ENCODE results near the gene KLF13. TPM values are rescaled to one million over a fixed set of nuclear protein-coding genes. Genes with fewer than 3 reads are reported as not detected.

Gene KLF13
- polyA plus RNA-seq, 3 donors, result 67.5 to 76.0 (median 74.1) TPM

DNA sequence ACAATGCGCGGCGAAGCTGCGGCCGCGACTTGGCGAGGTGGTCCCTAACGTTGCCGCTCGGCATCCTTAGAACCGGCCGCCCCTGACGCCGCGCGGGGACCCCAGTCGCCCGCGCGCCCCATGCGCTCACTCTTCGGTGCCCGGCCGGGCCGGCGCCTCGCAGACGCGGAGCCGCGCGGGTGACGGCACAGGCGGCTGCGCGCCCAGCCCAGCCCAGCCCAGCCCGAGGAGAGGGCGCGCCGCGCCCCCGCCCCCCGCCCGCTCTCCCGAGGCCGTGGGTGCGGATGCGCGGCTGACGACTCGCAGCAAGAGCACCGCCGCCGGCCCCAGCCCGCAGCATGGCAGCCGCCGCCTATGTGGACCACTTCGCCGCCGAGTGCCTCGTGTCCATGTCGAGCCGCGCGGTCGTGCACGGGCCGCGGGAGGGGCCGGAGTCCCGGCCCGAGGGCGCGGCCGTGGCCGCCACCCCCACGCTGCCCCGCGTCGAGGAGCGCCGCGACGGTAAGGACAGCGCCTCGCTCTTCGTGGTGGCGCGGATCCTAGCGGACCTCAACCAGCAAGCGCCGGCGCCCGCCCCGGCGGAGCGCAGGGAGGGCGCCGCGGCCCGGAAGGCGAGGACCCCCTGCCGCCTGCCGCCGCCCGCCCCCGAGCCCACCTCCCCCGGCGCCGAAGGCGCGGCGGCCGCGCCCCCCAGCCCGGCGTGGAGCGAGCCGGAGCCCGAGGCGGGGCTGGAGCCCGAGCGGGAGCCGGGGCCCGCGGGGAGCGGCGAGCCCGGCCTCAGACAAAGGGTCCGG, 437 bp downstream of the KLF13 start:
- DNase-seq (ENCODE audit: extremely low read depth in 1 of 11, low read depth in 9 of 11, low spot score in 4 of 11), result peak in 1 of 11 donors; percentile 63

GRCh38 chr15:31327669-31328427, 1.2 kb downstream of the KLF13 start:
- peak in 3 of 11 donors; percentile 41 to 61 (median 44) for DNase-seq (ENCODE audit: extremely low read depth in 1 of 11, low read depth in 9 of 11, low spot score in 4 of 11)

GRCh38 chr15:31328428-31328968, 1.9 kb downstream of the KLF13 start:
- DNase-seq (ENCODE audit: extremely low read depth in 1 of 11, low read depth in 9 of 11, low spot score in 4 of 11), result no peak

DNA sequence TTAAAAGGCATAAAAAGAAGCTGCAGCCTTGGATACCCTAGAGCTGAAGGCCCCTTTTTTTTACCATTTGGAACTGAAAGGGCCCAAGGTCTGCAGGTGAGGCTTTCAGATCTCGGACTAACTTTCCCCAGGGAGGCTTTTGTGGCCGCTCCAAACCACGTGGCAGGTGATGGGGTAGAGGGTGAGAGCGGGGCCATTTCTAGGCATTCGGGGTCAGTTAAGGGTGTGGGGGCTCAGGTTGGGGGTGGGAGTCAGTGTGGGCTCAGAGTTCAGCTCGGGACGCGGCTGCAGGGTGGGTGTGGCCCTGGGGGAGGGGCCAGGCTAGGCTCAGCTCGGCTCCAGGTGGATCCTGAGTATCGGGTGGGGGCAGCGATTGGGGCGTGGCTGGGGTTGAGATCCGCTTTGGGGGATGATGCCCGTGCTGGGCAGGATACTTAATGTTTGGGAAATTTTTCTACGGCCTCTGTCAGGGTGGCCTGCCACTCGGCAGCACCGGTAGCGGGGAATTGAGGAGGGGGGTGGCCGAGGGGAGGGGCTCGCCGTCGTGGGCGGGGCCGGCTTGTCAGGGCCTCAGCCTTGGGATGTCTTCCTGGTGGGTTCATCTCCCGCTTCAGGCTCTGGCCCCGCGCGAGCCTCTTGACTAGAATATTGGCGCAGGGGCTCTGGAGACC, 2.5 kb downstream of the KLF13 start:
- DNase-seq (ENCODE audit: extremely low read depth in 1 of 11, low read depth in 9 of 11, low spot score in 4 of 11), result no peak

DNA sequence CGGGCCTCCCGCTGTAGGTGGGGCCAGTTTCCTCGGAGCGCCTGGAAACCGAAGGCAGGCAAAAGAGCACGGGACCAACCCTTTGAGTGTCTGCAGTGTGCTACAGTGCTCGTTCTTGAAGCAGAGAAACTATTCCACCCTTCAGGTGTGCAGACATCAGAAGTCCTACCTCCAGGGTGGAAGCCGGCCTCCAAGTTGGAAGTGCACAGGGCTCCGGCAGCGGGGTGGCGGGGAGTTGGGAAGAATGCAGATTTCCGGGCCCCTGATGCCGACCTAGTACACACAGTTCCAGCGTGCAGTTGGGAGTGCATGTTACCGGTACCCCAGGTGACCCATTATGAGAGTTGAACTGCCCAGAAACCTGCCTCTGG, 3.0 kb downstream of the KLF13 start:
- DNase-seq (ENCODE audit: extremely low read depth in 1 of 11, low read depth in 9 of 11, low spot score in 4 of 11), result no peak

DNA sequence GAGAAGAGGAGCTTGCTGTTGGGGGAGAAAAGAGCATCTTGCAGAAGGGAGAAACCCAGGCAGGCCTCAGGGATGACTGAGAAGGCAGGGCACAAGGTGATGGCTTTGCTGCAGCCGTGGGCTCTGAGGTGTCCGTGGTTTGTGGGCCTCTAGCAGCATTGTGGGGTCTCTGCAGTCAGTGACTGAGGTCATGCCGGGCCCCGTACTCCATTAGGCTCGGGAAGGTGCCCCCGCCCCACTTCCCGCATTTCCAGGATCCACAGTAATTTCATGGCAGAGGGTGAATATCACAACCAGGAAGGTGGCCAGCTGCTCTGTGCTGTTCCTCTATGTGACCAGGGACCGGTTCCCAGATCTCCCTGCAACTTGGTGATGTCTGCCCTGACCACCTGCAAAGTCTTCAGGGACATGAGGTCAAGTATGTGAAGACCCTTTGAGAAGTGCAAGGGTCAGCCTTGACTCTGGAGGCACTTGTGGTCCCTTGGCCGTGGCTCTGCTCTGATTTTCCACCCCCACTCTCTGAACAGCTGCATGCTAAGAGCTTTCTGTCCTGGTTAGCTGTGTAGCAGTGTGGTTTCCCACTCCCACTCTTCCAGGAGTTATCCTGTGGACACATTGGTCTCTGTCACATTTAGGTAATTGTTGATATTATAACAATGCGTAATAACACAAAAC, 3.6 kb downstream of the KLF13 start:
- no peak for DNase-seq (ENCODE audit: extremely low read depth in 1 of 11, low read depth in 9 of 11, low spot score in 4 of 11)

DNA sequence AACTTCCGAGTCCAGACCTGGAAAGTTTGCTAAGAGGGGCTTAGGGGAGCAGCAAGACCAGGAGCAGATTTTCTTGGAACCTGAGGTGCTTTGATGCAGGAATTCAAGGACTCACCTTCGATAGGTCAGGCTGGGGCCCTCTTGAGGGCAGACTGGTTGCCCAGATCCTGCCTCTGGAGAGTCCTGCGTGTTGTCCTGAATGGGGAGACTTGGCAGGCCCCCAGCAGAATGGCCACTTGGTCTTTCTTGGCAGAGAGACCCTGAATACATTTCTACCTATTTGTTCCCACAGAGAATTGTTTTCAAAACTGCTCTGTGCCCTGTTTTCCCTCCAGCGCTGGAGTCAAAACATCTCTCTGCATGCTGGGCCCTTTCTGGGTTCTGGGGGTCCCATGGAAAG, 4.2 kb downstream of the KLF13 start:
- DNase-seq (ENCODE audit: extremely low read depth in 1 of 11, low read depth in 9 of 11, low spot score in 4 of 11), result no peak

GRCh38 chr15:31331389-31331788, 4.8 kb downstream of the KLF13 start:
- DNase-seq (ENCODE audit: extremely low read depth in 1 of 11, low read depth in 9 of 11, low spot score in 4 of 11), result no peak

- no peak for DNase-seq (ENCODE audit: extremely low read depth in 1 of 11, low read depth in 9 of 11, low spot score in 4 of 11)
Measured at GRCh38 chr15:31332020-31332680, 5.5 kb downstream of the KLF13 start.

- DNase-seq (ENCODE audit: extremely low read depth in 1 of 11, low read depth in 9 of 11, low spot score in 4 of 11), result no peak
Measured at GRCh38 chr15:31332681-31333071, 6.0 kb downstream of the KLF13 start.

- no peak for DNase-seq (ENCODE audit: extremely low read depth in 1 of 11, low read depth in 9 of 11, low spot score in 4 of 11)
Measured at GRCh38 chr15:31333119-31333518, 6.5 kb downstream of the KLF13 start.

DNA sequence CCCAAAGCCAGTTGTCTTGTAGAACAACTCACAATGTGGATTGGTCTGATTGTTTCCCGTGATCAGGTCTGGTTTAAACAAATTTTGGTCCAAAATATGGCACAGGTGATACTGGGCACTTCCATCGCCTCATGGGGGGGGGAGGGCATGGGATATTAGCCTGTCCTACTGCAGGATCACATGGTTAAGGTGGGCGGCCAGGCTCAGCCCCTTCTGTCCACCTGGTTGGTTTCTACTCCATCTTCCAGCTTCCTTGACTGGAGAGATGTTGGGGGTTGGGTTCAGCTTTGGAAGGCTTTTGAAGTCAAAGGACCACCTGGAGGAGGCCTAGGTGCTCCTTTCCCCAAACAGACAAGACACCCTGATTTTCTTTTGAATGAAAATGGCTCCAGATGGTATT, 7.2 kb downstream of the KLF13 start:
- no peak for DNase-seq (ENCODE audit: extremely low read depth in 1 of 11, low read depth in 9 of 11, low spot score in 4 of 11)

GRCh38 chr15:31335989-31336592, 9.5 kb downstream of the KLF13 start:
- no peak for DNase-seq (ENCODE audit: extremely low read depth in 1 of 11, low read depth in 9 of 11, low spot score in 4 of 11)

DNA sequence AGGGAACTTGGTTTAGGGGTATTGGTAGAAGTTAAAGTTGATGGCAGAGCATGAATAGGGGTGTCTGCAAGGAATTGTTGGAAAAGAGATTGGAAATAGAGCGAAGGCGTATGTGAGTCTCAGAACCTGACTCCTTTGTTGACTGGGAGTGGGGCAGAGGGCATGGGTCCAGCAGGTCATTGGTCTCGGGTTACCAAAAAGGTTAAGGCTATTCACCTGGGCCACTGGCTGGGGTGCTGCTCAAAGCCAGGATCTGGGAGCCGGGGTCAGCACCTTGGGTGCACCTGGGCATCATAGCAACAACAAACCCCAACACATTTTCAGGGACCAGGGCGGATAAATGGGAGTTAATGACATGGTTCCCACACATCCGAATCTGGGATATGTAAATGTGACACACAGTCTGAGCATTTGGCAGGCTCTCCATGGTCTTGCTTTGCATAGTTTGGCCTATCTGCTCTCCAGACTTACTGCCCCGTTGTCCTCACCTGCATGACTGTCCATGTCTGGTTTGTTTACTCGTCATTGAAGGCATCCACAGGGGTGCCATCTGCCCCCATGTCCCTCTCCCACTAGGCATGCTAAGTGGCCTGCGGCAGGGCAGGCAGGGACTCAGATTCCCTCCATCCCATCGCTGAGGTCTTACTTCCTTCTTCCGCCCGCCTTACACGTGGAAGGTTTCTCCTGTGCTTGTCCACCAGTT, 10.1 kb downstream of the KLF13 start:
- no peak for DNase-seq (ENCODE audit: extremely low read depth in 1 of 11, low read depth in 9 of 11, low spot score in 4 of 11)

DNA sequence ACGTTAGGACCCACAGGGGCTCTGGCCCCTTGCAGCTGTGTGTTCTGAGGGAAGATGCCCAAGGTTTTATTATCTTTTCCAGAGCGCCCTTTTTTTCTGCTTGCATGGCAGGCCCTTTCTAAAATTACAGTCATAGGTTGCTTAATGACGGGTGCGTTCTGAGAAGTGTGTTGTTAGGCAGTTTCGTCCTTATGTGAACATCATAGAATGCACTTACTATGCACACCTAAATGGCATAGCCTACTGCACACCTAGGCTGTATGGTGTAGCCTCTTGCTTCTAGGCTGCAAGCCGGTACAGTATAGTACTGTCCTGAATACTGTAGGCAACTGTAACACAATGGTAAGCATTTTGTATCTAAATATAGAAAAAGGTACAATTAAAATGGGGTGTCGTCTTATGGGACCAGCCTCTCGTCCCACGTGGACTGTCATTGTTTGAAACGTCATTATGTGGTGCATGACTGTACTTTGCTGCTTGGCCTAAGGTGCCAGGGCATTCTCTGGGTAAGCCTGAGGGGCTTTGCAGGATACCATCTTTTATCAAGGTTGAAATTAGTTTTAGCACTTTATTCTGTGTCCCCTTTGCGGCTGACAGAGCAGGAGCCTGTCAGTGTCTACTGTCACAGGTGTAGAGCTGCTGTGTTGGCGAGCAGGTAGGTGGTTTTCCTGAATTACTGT, 10.9 kb downstream of the KLF13 start:
- no peak for DNase-seq (ENCODE audit: extremely low read depth in 1 of 11, low read depth in 9 of 11, low spot score in 4 of 11)

- no peak for DNase-seq (ENCODE audit: extremely low read depth in 1 of 11, low read depth in 9 of 11, low spot score in 4 of 11)
Measured at GRCh38 chr15:31338318-31338878, 11.8 kb downstream of the KLF13 start.

Measured in renal cortex interstitium (tissue), 11 donors.